Uterus (tissue), 2 donors: Measurements from ENCODE around the gene GLIPR1L1.

Experiments used
- CTCF ChIP-seq, 4 experiments: fragments of 200-600 bp in 2 of 4; fragments of 450-650 bp in 2 of 4; sonication (generic) in 2 of 4; IDR thresholded peaks; one replicate each; pipeline ENCODE4 v1.5.1; 2016 to 2019; ENCODE audit warnings: antibody characterized with exemption in 4 of 4, mild to moderate bottlenecking in 2 of 4, moderate library complexity in 1 of 4
- POLR2A ChIP-seq, 2 donors: fragments of 450-650 bp; IDR thresholded peaks; one replicate each; pipeline ENCODE4 v1.6.1; 2016; ENCODE audit warnings: antibody characterized with exemption in 2 of 2, mild to moderate bottlenecking in 1 of 2, moderate library complexity in 1 of 2

GRCh38 chr12:75337905-75338304, 3.4 kb downstream of the GLIPR1L1 start:
- TF ChIP-seq POLR2A (IDR thresholded peaks at IDR 0.05) (no peak), CTCF (IDR thresholded peaks at IDR 0.05) (no peak)
